IMR-90 (cell line): ENCODE measurements around the gene R3HDML. TPM values are rescaled to one million over a fixed set of nuclear protein-coding genes. Genes with fewer than 3 reads are reported as not detected.

Source experiments
- ATAC-seq: fragments of 200-7000 bp; cut with Tn5 transposase; 2 replicates; pipeline ENCODE4 v1.9.1; 2020; ENCODE audit warnings: low read depth, mild to moderate bottlenecking, moderate library complexity
- BruUV-seq: library from RNA; stranded (reverse); fragments of 400-500 nt; replicated peaks from 2 replicates; lab custom pipeline; 2021; lab: Mats Ljungman, UMichigan
- CTCF ChIA-PET: fragments of 300-600 bp; formaldehyde crosslinking; extraction: SDS; loops from one replicate; lab custom pipeline; 2021; ENCODE audit warnings: antibody characterized with exemption; lab: Yijun Ruan, JAX
- POLR2A ChIA-PET: fragments of 300-600 bp; sonication (Branson Sonifier 250); formaldehyde crosslinking; loops from one replicate; lab custom pipeline; 2022; ENCODE audit warnings: antibody characterized with exemption; ENCODE audit not compliant: unreplicated experiment; lab: Charles Lee
- DNase-seq: peaks from one replicate; pipeline ENCODE4 v3.0.0; 2013
- H2AFZ ChIP-seq: replicated peaks from 2 replicates; pipeline ENCODE3; 2013; ENCODE audit warnings: low read length, mild to moderate bottlenecking; ENCODE audit not compliant: poor library complexity
- H2AK5ac ChIP-seq: 2 replicates; pipeline ENCODE4 v1.6.1; 2013; ENCODE audit warnings: low read depth, low read length, inconsistent platforms
- H2AK9ac ChIP-seq: replicated peaks from 2 replicates; pipeline ENCODE3; 2013; ENCODE audit warnings: mild to moderate bottlenecking, low read depth, low read length, moderate library complexity; ENCODE audit not compliant: poor library complexity
- H2BK120ac ChIP-seq: 2 replicates; pipeline ENCODE4 v1.6.1; 2013; ENCODE audit warnings: low read depth, low read length, inconsistent platforms
- H2BK15ac ChIP-seq: 3 replicates; pipeline ENCODE4 v1.6.1; 2013; ENCODE audit warnings: low read depth, low read length, inconsistent platforms
- H2BK20ac ChIP-seq: 2 replicates; pipeline ENCODE4 v1.6.1; 2013; ENCODE audit warnings: low read depth, mild to moderate bottlenecking, inconsistent platforms, low read length, moderate library complexity
- H2BK5ac ChIP-seq: 2 replicates; pipeline ENCODE4 v1.6.1; 2013; ENCODE audit warnings: mild to moderate bottlenecking, low read depth, low read length, inconsistent platforms; ENCODE audit not compliant: poor library complexity, severe bottlenecking
- H3K14ac ChIP-seq: replicated peaks from 2 replicates; pipeline ENCODE4 v1.6.1; 2013; ENCODE audit warnings: low read depth, low read length, inconsistent platforms
- H3K18ac ChIP-seq: 2 replicates; pipeline ENCODE4 v1.6.1; 2013; ENCODE audit warnings: low read depth, low read length, control low read depth
- H3K23ac ChIP-seq: 2 replicates; pipeline ENCODE4 v1.6.1; 2013; ENCODE audit warnings: low read depth, low read length, inconsistent platforms
- H3K27ac ChIP-seq: 2 replicates; pipeline ENCODE4 v1.5.1; 2013; ENCODE audit warnings: mild to moderate bottlenecking, control low read depth, low read length; ENCODE audit not compliant: insufficient read depth
- H3K27me3 ChIP-seq: 2 replicates; pipeline ENCODE4 v1.6.1; 2013; ENCODE audit warnings: low read length; ENCODE audit not compliant: control insufficient read depth, insufficient read depth
- H3K36me3 ChIP-seq: 2 replicates; pipeline ENCODE4 v1.6.1; 2013; ENCODE audit warnings: low read length, mixed read lengths; ENCODE audit not compliant: control insufficient read depth, insufficient read depth
- H3K4ac ChIP-seq: 2 replicates; pipeline ENCODE4 v1.6.1; 2013; ENCODE audit warnings: low read depth, low read length, inconsistent platforms
- H3K4me1 ChIP-seq: 2 replicates; pipeline ENCODE4 v1.6.1; 2013; ENCODE audit warnings: low read length, mixed read lengths; ENCODE audit not compliant: control insufficient read depth, insufficient read depth
- H3K4me2 ChIP-seq: 2 replicates; pipeline ENCODE4 v1.6.1; 2013; ENCODE audit warnings: low read depth, mild to moderate bottlenecking, control low read depth, low read length, moderate library complexity
- H3K4me3 ChIP-seq: 2 replicates; pipeline ENCODE4 v1.5.1; 2013; ENCODE audit warnings: low read depth, mild to moderate bottlenecking, control low read depth, low read length, moderate library complexity; ENCODE audit not compliant: insufficient read depth
- H3K56ac ChIP-seq: 2 replicates; pipeline ENCODE4 v1.6.1; 2013; ENCODE audit warnings: low read length, inconsistent platforms; ENCODE audit not compliant: insufficient read depth; ENCODE audit errors: extremely low read depth
- H3K79me1 ChIP-seq, 2 experiments: 2 replicates each; pipeline ENCODE4 v1.6.1; 2013; ENCODE audit warnings: low read length in 2 of 2, inconsistent platforms in 1 of 2, low read depth in 1 of 2
- H3K9ac ChIP-seq: 2 replicates; pipeline ENCODE4 v1.6.1; 2013; ENCODE audit warnings: low read depth, low read length, control low read depth
- H3K9me1 ChIP-seq: 2 replicates; pipeline ENCODE4 v1.6.1; 2013; ENCODE audit warnings: low read length, inconsistent platforms; ENCODE audit not compliant: insufficient read depth
- H3K9me3 ChIP-seq: 2 replicates; pipeline ENCODE4 v1.6.1; 2013; ENCODE audit warnings: low read length; ENCODE audit not compliant: control insufficient read depth, insufficient read depth
- H4K20me1 ChIP-seq: 2 replicates; pipeline ENCODE4 v1.6.1; 2013; ENCODE audit warnings: low read length, inconsistent platforms; ENCODE audit not compliant: insufficient read depth
- H4K5ac ChIP-seq: 2 replicates; pipeline ENCODE4 v1.6.1; 2013; ENCODE audit warnings: mild to moderate bottlenecking, low read depth, low read length, control low read depth
- H4K8ac ChIP-seq, 2 experiments: 2 replicates each; pipeline ENCODE4 v1.6.1; 2013; ENCODE audit warnings: low read depth in 2 of 2, low read length in 2 of 2, control low read depth in 1 of 2, inconsistent platforms in 1 of 2
- H4K91ac ChIP-seq: 2 replicates; pipeline ENCODE4 v1.6.1; 2013; ENCODE audit warnings: low read depth, low read length, inconsistent platforms; ENCODE audit not compliant: insufficient read depth
- CEBPB ChIP-seq: IDR thresholded peaks from 2 replicates; pipeline ENCODE4 v1.6.1; 2012; ENCODE audit warnings: low read depth, low read length, improper control_type of control experiment
- MAZ ChIP-seq: IDR thresholded peaks from 2 replicates; pipeline ENCODE4 v1.6.1; 2012; ENCODE audit warnings: low read depth, mild to moderate bottlenecking, low read length, improper control_type of control experiment, moderate library complexity, borderline replicate concordance
- RCOR1 ChIP-seq: IDR thresholded peaks from 2 replicates; pipeline ENCODE4 v1.6.1; 2012; ENCODE audit warnings: mild to moderate bottlenecking, low read length, improper control_type of control experiment; ENCODE audit not compliant: insufficient replicate concordance
- SMC3 ChIP-seq: fragments of 150-350 bp; IDR thresholded peaks from 2 replicates; pipeline ENCODE4 v1.6.1; 2016; ENCODE audit warnings: low read depth, mild to moderate bottlenecking, antibody characterized with exemption, low read length, moderate library complexity
- WGBS, 2 experiments: methylation state at CpG; one replicate each; pipeline versions ENCODE4 v1.1.5 to v1.1.7; 2013; ENCODE audit warnings: missing lambda C conversion rate in 2 of 2; ENCODE audit not compliant: insufficient read length in 1 of 2; ENCODE audit errors: extremely low coverage in 2 of 2; 5-methylcytosine and 5-hydroxymethylcytosine counted together
- dilution Hi-C: fragments of 300-500 bp; cut with HindIII; formaldehyde crosslinking; loops from one replicate; pipeline ENCODE4 v1.14.3; 2018; ENCODE audit warnings: low sequenced_read_pairs; ENCODE audit not compliant: unreplicated experiment
- in situ Hi-C: fragments of 300-500 bp; cut with MboI; formaldehyde crosslinking; loops from 3 replicates; pipeline ENCODE4 v1.14.3; 2019; ENCODE audit warnings: low sequenced_read_pairs, inconsistent platforms, mixed read lengths
- intact Hi-C: fragments of 100-400 bp; cut with micrococcal nuclease; formaldehyde crosslinking; loops from 2 replicates; pipeline ENCODE4 v1.10.0; 2022
- polyA plus RNA-seq, 3 experiments: library from polyadenylated mRNA; depleted of rRNA; stranded (reverse); fragments of >200 nt; gene quantifications; 2 replicates each; pipeline ENCODE4 v1.2.3, GENCODE V29; 2012; ENCODE audit warnings: low replicate concordance in 1 of 3
- total RNA-seq: library from RNA; depleted of rRNA; stranded (reverse); fragments of >200 nt; gene quantifications from 2 replicates; pipeline ENCODE4 v1.2.3, GENCODE V29; 2012

The R3HDML gene
- total and polyA plus RNA-seq, 2 of the 4 experiments (the other 2 are of a cell fraction) = not detected

DNA sequence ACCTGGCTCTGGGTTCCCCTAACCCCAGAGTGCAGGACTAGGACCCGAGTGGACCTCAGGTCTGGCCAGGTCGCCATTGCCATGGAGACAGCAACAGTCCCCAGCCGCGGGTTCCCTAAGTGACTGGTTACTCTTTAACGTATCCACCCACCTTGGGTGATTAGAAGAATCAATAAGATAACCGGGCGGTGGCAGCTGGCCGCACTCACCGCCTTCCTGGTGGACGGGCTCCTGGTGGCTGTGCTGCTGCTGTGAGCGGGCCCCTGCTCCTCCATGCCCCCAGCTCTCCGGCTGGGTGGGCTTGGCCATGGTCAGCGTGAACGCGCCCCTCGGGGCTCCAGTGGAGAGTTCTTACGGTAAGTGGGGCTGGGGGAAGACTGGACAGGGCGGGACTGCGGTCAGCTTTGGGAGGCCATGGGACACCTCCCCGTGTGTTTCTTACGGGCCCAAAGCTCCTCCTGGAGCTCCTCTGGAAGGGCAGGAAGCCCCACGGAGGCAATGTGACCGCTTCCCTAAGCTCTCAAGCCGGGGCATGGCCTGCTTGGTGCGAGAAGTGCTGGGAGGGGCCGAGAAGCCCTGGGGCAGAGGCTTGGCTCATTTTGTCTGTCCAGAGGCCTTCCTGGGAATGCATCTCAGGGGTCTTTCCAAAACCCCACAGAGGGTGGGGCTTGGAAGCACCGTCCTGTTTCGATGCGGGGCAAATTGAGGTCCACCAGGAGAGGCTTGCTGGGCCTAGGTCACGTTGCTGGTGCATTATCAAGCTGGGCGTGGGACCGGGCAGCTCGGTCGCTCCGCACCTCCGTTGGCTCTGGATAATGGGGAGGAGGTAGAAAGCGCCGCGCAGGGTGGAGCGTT is 18.9 kb downstream of the R3HDML start, which contains the start of gene HNF4A (continued):
- no peak for TF ChIP-seq MAZ

DNA sequence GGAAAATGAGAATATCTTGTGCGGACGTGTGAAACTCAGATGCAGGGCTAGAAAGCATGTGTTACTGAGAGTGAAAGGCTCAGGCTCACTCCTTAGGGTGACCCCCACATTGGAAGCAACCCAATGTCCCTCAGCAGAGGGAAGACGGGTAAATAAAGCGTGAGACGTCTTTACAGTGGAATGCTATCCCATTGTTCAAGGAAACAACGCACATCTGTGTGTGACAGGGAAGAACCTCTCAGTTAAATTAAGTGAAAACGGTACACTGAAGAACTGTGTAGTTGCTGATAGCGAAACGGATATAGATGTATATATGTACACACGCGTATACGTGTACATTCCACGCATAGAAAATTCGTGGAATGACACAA is 19.5 kb downstream of the R3HDML start:
- ATAC-seq (no peak), DNase-seq (no peak)
- no peak overlapping the region for H2BK120ac ChIP-seq
- no peak overlapping the region for H4K8ac ChIP-seq
- dilution Hi-C loops = no loop called here
- H3K9me1 ChIP-seq = no peaks in the 10 kb centered on the region
- H3K36me3 ChIP-seq = no peaks in the 10 kb centered on the region
- intact Hi-C loops = no loop called here
- no peak overlapping the region for H3K9ac ChIP-seq
- H2AK5ac ChIP-seq = no peak overlapping the region
- no peak overlapping the region for H2AK9ac ChIP-seq
- H3K4ac ChIP-seq = no peak overlapping the region
- no peak overlapping the region for H3K56ac ChIP-seq
- no peak overlapping the region for H2BK20ac ChIP-seq
- no peak overlapping the region for H3K14ac ChIP-seq
- TF ChIP-seq SMC3 (no peak), RCOR1 (no peak), MAZ (no peak), CEBPB (no peak)
- in situ Hi-C loops = no loop called here
- no peak overlapping the region for H3K18ac ChIP-seq
- no peak overlapping the region for H2BK15ac ChIP-seq
- no peak overlapping the region for H2BK5ac ChIP-seq
- H2AFZ ChIP-seq = no peak overlapping the region
- peaks cover 30% of the 10 kb centered on the region for H3K27me3 ChIP-seq
- H3K4me1 ChIP-seq = no peaks in the 10 kb centered on the region
- no peaks in the 10 kb centered on the region for H3K9me3 ChIP-seq
- H3K27ac ChIP-seq = no peak overlapping the region
- POLR2A ChIA-PET = no interaction called here
- no peaks in the 10 kb centered on the region for H4K20me1 ChIP-seq
- no peak overlapping the region for H3K23ac ChIP-seq
- CTCF ChIA-PET = no interaction called here
- no peak overlapping the region for H3K4me3 ChIP-seq
- H3K4me2 ChIP-seq = no peak overlapping the region
- no peak overlapping the region for H4K91ac ChIP-seq
- no TSS peak for BruUV-seq
- no peak overlapping the region for H4K5ac ChIP-seq
- WGBS, 2 experiments = 20% methylated on average over 4 of the region's 14 CpGs; no CpG with 5 or more reads in 1 of the 2 experiments
- no peaks in the 10 kb centered on the region for H3K79me1 ChIP-seq
